CD14-positive monocyte (primary cell): ENCODE results near the gene IGF2BP3. TPM values are rescaled to one million over a fixed set of nuclear protein-coding genes. Genes with fewer than 3 reads are reported as not detected.

Experiments used
- DNase-seq, 3 donors: peaks; one replicate each; pipeline ENCODE4 v3.0.0-alpha.2; 2011 to 2022
- H2AFZ ChIP-seq: 2 replicates; pipeline ENCODE4 v1.6.0; 2012; ENCODE audit warnings: mild to moderate bottlenecking, low read depth, low read length, inconsistent platforms; ENCODE audit not compliant: insufficient read depth, poor library complexity, severe bottlenecking
- H3K27ac ChIP-seq, 2 donors: 1 replicate in 1 of 2; 2 replicates in 1 of 2; pipeline ENCODE4 v1.5.1; 2012 to 2013; ENCODE audit warnings: low read length in 2 of 2, control low read depth in 1 of 2, inconsistent platforms in 1 of 2, low read depth in 1 of 2, mild to moderate bottlenecking in 1 of 2
- H3K27me3 ChIP-seq, 2 donors: one replicate each; pipeline versions ENCODE4 v1.6.0 to v1.6.1; 2011 to 2013; ENCODE audit warnings: low read length in 2 of 2; ENCODE audit not compliant: control insufficient read depth in 2 of 2, insufficient read depth in 2 of 2
- H3K36me3 ChIP-seq, 2 donors: replicated peaks in 1 of 2; 1 replicate in 1 of 2; 2 replicates in 1 of 2; pipeline versions ENCODE4 v1.5.1 to v1.6.1; 2012 to 2013; ENCODE audit warnings: low read length in 2 of 2, control low read depth in 1 of 2, inconsistent platforms in 1 of 2, mild to moderate bottlenecking in 1 of 2; ENCODE audit not compliant: insufficient read depth in 2 of 2, control insufficient read depth in 1 of 2
- H3K4me1 ChIP-seq, 2 donors: 1 replicate in 1 of 2; 2 replicates in 1 of 2; pipeline versions ENCODE4 v1.5.1 to v1.6.1; 2012 to 2013; ENCODE audit warnings: low read length in 2 of 2, control low read depth in 1 of 2, inconsistent platforms in 1 of 2, mild to moderate bottlenecking in 1 of 2, moderate library complexity in 1 of 2; ENCODE audit not compliant: insufficient read depth in 2 of 2, control insufficient read depth in 1 of 2
- H3K4me2 ChIP-seq: replicated peaks from 2 replicates; pipeline ENCODE3; 2012; ENCODE audit warnings: low read length, moderate library complexity, mild to moderate bottlenecking; ENCODE audit not compliant: poor library complexity, severe bottlenecking; ENCODE audit errors: extremely low read depth
- H3K4me3 ChIP-seq, 3 experiments: fragments of 200-600 bp in 1 of 3; sonication (generic) in 1 of 3; replicated peaks in 1 of 3; 1 replicate in 2 of 3; 2 replicates in 1 of 3; pipeline ENCODE4 v1.5.1; 2011 to 2013; ENCODE audit warnings: low read length in 3 of 3, mild to moderate bottlenecking in 3 of 3, control low read depth in 2 of 3, low read depth in 2 of 3, inconsistent platforms in 1 of 3, moderate library complexity in 1 of 3
- H3K79me2 ChIP-seq: 2 replicates; pipeline ENCODE4 v1.6.0; 2012; ENCODE audit warnings: mild to moderate bottlenecking, control low read depth, inconsistent platforms, low read length, moderate library complexity; ENCODE audit not compliant: insufficient read depth
- H3K9ac ChIP-seq: 2 replicates; pipeline ENCODE4 v1.6.0; 2017; ENCODE audit warnings: low read length, mild to moderate bottlenecking; ENCODE audit not compliant: insufficient read depth, poor library complexity, severe bottlenecking
- H3K9me3 ChIP-seq, 2 donors: replicated peaks in 1 of 2; 1 replicate in 1 of 2; 2 replicates in 1 of 2; pipeline versions ENCODE4 v1.5.1 to v1.6.1; 2012 to 2013; ENCODE audit warnings: low read length in 2 of 2, control low read depth in 1 of 2; ENCODE audit not compliant: control insufficient read depth in 1 of 2, insufficient read depth in 1 of 2
- H4K20me1 ChIP-seq: 2 replicates; pipeline ENCODE4 v1.6.0; 2012; ENCODE audit warnings: mild to moderate bottlenecking, low read length, control low read depth, moderate library complexity; ENCODE audit not compliant: insufficient read depth
- H3K27ac Mint-ChIP-seq, 7 donors: one replicate each; pipeline ENCODE4 v1.8.0; 2020; ENCODE audit warnings: mild to moderate bottlenecking in 7 of 7, mixed read lengths in 7 of 7, moderate library complexity in 6 of 7, inconsistent platforms in 2 of 7
- H3K27me3 Mint-ChIP-seq, 3 donors: one replicate each; pipeline ENCODE4 v1.8.0; 2021 to 2022; ENCODE audit warnings: low read depth in 3 of 3, mild to moderate bottlenecking in 3 of 3, mixed read lengths in 3 of 3, moderate library complexity in 3 of 3, inconsistent platforms in 1 of 3
- H3K36me3 Mint-ChIP-seq, 2 donors: one replicate each; pipeline ENCODE4 v1.8.0; 2020; ENCODE audit warnings: mixed read lengths in 2 of 2, inconsistent platforms in 1 of 2, mild to moderate bottlenecking in 1 of 2
- H3K4me1 Mint-ChIP-seq: one replicate; pipeline ENCODE4 v1.8.0; 2020; ENCODE audit warnings: mild to moderate bottlenecking, mixed read lengths
- H3K4me3 Mint-ChIP-seq, 2 donors: one replicate each; pipeline ENCODE4 v1.8.0; 2020; ENCODE audit warnings: mild to moderate bottlenecking in 2 of 2, mixed read lengths in 2 of 2, moderate library complexity in 1 of 2
- H3K9me3 Mint-ChIP-seq, 7 donors: one replicate each; pipeline ENCODE4 v1.8.0; 2020 to 2022; ENCODE audit warnings: mixed read lengths in 7 of 7, mild to moderate bottlenecking in 6 of 7, moderate library complexity in 6 of 7, inconsistent platforms in 2 of 7
- WGBS: methylation state at CpG from one replicate; pipeline ENCODE4 v1.1.5; 2013; ENCODE audit warnings: missing lambda C conversion rate; ENCODE audit not compliant: insufficient coverage; 5-methylcytosine and 5-hydroxymethylcytosine counted together
- intact Hi-C, 2 donors: fragments of 100-400 bp; cut with micrococcal nuclease; formaldehyde crosslinking; loops; one replicate each; pipeline versions ENCODE4 v1.15.0 to v1.15.1; 2023
- polyA plus RNA-seq, 3 donors: library from polyadenylated mRNA; depleted of rRNA in 1 of 3; unstranded in 2 of 3; stranded (reverse) in 1 of 3; fragments of 300-500 nt in 2 of 3; fragments of >200 nt in 1 of 3; fragmentation: Illumina TruSeq in 2 of 3; gene quantifications; 1 replicate in 2 of 3; 2 replicates in 1 of 3; pipeline ENCODE4 v1.2.3, GENCODE V29; 2012 to 2021
- TF ChIP-seq, protein P1 (sequence below): fragments of 200-600 bp; IDR thresholded peaks from one replicate; pipeline ENCODE4 v1.8.0; 2022; ENCODE audit warnings: antibody characterized with exemption, mild to moderate bottlenecking

IGF2BP3 gene
- polyA plus RNA-seq, 3 donors = 0.60 to 5.3 (median 3.2) TPM

- Mint-ChIP-seq H3K27ac (no peak overlapping the region), H3K9me3 (no peaks in the 10 kb centered on the region), H3K36me3 (no peaks in the 10 kb centered on the region), H3K4me3 (no peak overlapping the region), H3K27me3 (peaks cover 0 to 6% (median 5%) of the 10 kb centered on the region in 3 donors), H3K4me1 (no peaks in the 10 kb centered on the region)
- Histone ChIP-seq H3K79me2 (no peaks in the 10 kb centered on the region), H3K9ac (no peak overlapping the region), H3K4me2 (no peak overlapping the region), H3K27me3 (no peaks in the 10 kb centered on the region), H3K4me3 (no peak overlapping the region), H2AFZ (no peak overlapping the region), H3K27ac (no peak overlapping the region), H3K9me3 (no peaks in the 10 kb centered on the region), H3K4me1 (no peaks in the 10 kb centered on the region), H4K20me1 (no peaks in the 10 kb centered on the region), H3K36me3 (no peaks in the 10 kb centered on the region)
- TF ChIP-seq, protein P1, sequence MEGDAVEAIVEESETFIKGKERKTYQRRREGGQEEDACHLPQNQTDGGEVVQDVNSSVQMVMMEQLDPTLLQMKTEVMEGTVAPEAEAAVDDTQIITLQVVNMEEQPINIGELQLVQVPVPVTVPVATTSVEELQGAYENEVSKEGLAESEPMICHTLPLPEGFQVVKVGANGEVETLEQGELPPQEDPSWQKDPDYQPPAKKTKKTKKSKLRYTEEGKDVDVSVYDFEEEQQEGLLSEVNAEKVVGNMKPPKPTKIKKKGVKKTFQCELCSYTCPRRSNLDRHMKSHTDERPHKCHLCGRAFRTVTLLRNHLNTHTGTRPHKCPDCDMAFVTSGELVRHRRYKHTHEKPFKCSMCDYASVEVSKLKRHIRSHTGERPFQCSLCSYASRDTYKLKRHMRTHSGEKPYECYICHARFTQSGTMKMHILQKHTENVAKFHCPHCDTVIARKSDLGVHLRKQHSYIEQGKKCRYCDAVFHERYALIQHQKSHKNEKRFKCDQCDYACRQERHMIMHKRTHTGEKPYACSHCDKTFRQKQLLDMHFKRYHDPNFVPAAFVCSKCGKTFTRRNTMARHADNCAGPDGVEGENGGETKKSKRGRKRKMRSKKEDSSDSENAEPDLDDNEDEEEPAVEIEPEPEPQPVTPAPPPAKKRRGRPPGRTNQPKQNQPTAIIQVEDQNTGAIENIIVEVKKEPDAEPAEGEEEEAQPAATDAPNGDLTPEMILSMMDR = no peak
- WGBS = 95% methylated on average over 8 of the region's 10 CpGs
- intact Hi-C loops = no loop called here
- DNase-seq = no peak
These were observed 47.4 kb downstream of the IGF2BP3 start for GRCh38 chr7:23422909-23423308.

GRCh38 chr7:23422384-23422783 is 47.9 kb downstream of the IGF2BP3 start:
- Mint-ChIP-seq H3K9me3 (no peaks in the 10 kb centered on the region), H3K27me3 (peaks cover 0 to 6% (median 3%) of the 10 kb centered on the region in 3 donors), H3K27ac (no peak overlapping the region), H3K4me1 (no peaks in the 10 kb centered on the region), H3K4me3 (no peak overlapping the region), H3K36me3 (no peaks in the 10 kb centered on the region)
- Histone ChIP-seq H3K9me3 (no peaks in the 10 kb centered on the region), H3K4me1 (no peaks in the 10 kb centered on the region), H3K36me3 (no peaks in the 10 kb centered on the region), H3K4me2 (no peak overlapping the region), H3K79me2 (no peaks in the 10 kb centered on the region), H3K27me3 (no peaks in the 10 kb centered on the region), H2AFZ (no peak overlapping the region), H4K20me1 (no peaks in the 10 kb centered on the region), H3K4me3 (no peak overlapping the region), H3K9ac (no peak overlapping the region), H3K27ac (no peak overlapping the region)
- no peak for DNase-seq
- TF ChIP-seq, protein P1 = no peak
- 74% methylated on average over 5 of the region's 7 CpGs for WGBS
- intact Hi-C loops = no loop called here
